Heart left ventricle (tissue), 16 donors: Measurements from ENCODE around the gene CDHR3. TPM values are rescaled to one million over a fixed set of nuclear protein-coding genes. Genes with fewer than 3 reads are reported as not detected.

Source experiments
- ATAC-seq, 4 donors: fragments of 200-7000 bp; cut with Tn5 transposase; one replicate each; pipeline ENCODE4 v1.9.1; 2020 to 2022; ENCODE audit warnings: moderate library complexity in 4 of 4, mild to moderate bottlenecking in 3 of 4, moderate number of reproducible peaks in 1 of 4
- DNase-seq, 5 donors: peaks; one replicate each; pipeline ENCODE4 v3.0.0-alpha.2; 2020
- H3K27ac ChIP-seq, 12 donors: fragments of 200-600 bp; sonication (generic) in 4 of 12; one replicate each; pipeline versions ENCODE4 v1.5.0 to v1.8.0; 2016 to 2022; ENCODE audit warnings: mild to moderate bottlenecking in 2 of 12
- H3K27me3 ChIP-seq, 9 donors: fragments of 200-600 bp; sonication (generic) in 2 of 9; one replicate each; pipeline versions ENCODE4 v1.5.1 to v1.8.0; 2016 to 2022; ENCODE audit warnings: mild to moderate bottlenecking in 3 of 9
- H3K36me3 ChIP-seq, 9 donors: fragments of 200-600 bp; sonication (generic) in 2 of 9; one replicate each; pipeline versions ENCODE4 v1.5.0 to v1.8.0; 2018 to 2022; ENCODE audit warnings: mild to moderate bottlenecking in 2 of 9
- H3K4me1 ChIP-seq, 12 donors: fragments of 200-600 bp; sonication (generic) in 4 of 12; one replicate each; pipeline versions ENCODE4 v1.5.0 to v1.8.0; 2016 to 2022; ENCODE audit warnings: mild to moderate bottlenecking in 3 of 12
- H3K4me3 ChIP-seq, 12 donors: fragments of 200-600 bp; sonication (generic) in 4 of 12; one replicate each; pipeline versions ENCODE4 v1.5.0 to v1.8.0; 2017 to 2022; ENCODE audit warnings: mild to moderate bottlenecking in 9 of 12, moderate library complexity in 4 of 12
- H3K9me3 ChIP-seq, 12 donors: fragments of 200-600 bp; sonication (generic) in 4 of 12; one replicate each; pipeline versions ENCODE4 v1.5.0 to v1.8.0; 2016 to 2022; ENCODE audit warnings: mild to moderate bottlenecking in 1 of 12
- POLR2A ChIP-seq, 2 donors: fragments of 450-650 bp; IDR thresholded peaks; one replicate each; pipeline ENCODE4 v1.6.1; 2017; ENCODE audit warnings: antibody characterized with exemption in 2 of 2, mild to moderate bottlenecking in 2 of 2, moderate library complexity in 2 of 2
- WGBS, 4 donors: extraction: QIAGEN DNeasy Blood & Tissue Kit in 2 of 4; methylation state at CpG; one replicate each; pipeline versions ENCODE4 v1.1.5 to v1.1.7; 2013 to 2018; 5-methylcytosine and 5-hydroxymethylcytosine counted together
- intact Hi-C, 10 donors: fragments of 100-400 bp; cut with DNase I; formaldehyde crosslinking; loops; one replicate each; pipeline versions ENCODE4 v1.11.1 to v1.14.2; 2022
- polyA plus RNA-seq, 2 donors: library from polyadenylated mRNA; stranded (reverse); fragments of 200-250 nt; gene quantifications; one replicate each; pipeline ENCODE4 v1.2.3, GENCODE V29; 2013
- total RNA-seq, 9 donors: library from RNA; depleted of rRNA in 2 of 9; stranded (reverse); fragments of >200 nt in 2 of 9; fragmentation: NEBNext Ultra II Directional in 3 of 9; extraction: Animal tissue kit (Norgen Biotek cat#: 25700) in 3 of 9; gene quantifications; one replicate each; pipeline versions ENCODE4 v1.1.0 to v1.2.4, GENCODE V29; 2016 to 2023
- TF ChIP-seq, protein P1 (sequence below), 12 donors: fragments of 200-600 bp; sonication (generic) in 4 of 12; IDR thresholded peaks; one replicate each; pipeline versions ENCODE4 v1.5.0 to v1.8.0; 2018 to 2022; ENCODE audit warnings: antibody characterized with exemption in 12 of 12, mild to moderate bottlenecking in 5 of 12
- donor health status: ischemic (EF 13 %, LVEDD 7.1; RV severe dilation, severe dysfunction).
- donor health status: healthy with polysubstance abuse.
- donor health status: DM: no; HTN: yes; CAD: no.
- donor health status: DM: no; HTN: no; CAD: no.
- donor health status: ischemic (EF 25% LVEDD 6.9; RV normal size, moderate dysfunction).
- donor health status: ischemic (EF 25% LVEDD 5.7; RV mildly dilated, moderate dysfunction).
- donor health status: healthy.
- donor health status: DM: yes; HTN: yes; CAD: no.
- donor health status: ischemic (EF 35%, LVEDD 5.7; RV mildly dilated, moderate dysfunction).
- donor health status: nonischemic (EF 11% LVEDD 7.7; RV severe dilation, severe dysfunction).
- donor health status: DM: yes; HTN: yes; CAD: no.
- donor health status: PGD.
- donor health status: ischemic (EF 29% LVEDD 5.4; RV normal size, mild dysfunction).
- donor health status: nonischemic (EF 23%, LVEDD 6.1; RV moderate dilation, normal function).

The CDHR3 gene
- total and polyA plus RNA-seq, 11 donors = 0.60 to 6.1 (median 1.4) TPM

DNA sequence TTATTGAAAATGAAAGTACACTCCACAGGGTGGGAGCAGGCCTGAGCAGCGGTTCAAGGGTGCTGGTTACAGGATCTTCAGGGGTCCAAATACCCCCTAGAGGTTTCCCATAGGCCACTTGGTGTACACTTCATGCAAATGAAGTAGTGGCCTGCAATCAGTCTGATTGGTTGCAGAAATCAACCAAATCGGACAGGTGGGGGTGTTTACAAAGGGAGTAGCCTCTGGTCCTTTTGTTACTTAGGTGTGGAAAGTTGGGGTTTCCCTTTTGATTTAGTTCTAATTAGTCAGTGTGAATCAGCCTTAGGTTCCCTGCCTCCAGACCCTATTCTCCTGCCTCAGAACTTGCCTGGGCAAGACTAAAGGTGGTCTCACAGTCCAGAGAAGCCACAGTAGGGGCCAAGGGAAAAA is 99.5 kb downstream of the CDHR3 start:
- H3K27me3 ChIP-seq = no peaks in the 10 kb centered on the region
- no peaks in the 10 kb centered on the region for H3K36me3 ChIP-seq
- peak overlapping the region in 1 of 12 donors; percentile 87 for H3K27ac ChIP-seq
- H3K4me3 ChIP-seq = no peak overlapping the region
- WGBS, 4 donors = 93 to 100% (median 93%) methylated on average over 2 of the region's 2 CpGs
- peaks cover 0 to 37% (median 26%) of the 10 kb centered on the region in 12 donors for H3K4me1 ChIP-seq
- ATAC-seq = no peak
- DNase-seq = no peak
- intact Hi-C loops = loop anchor here in 3 of 10 donors (5.0 to 10.0 kb wide), 2 partner anchors 50 to 222 kb away; partner anchors contain the start of genes NAMPT (in 2 of the 3) and SYPL1 (in 1 of the 3)
- no peak for TF ChIP-seq POLR2A (IDR thresholded peaks at IDR 0.05)
- TF ChIP-seq, protein P1, sequence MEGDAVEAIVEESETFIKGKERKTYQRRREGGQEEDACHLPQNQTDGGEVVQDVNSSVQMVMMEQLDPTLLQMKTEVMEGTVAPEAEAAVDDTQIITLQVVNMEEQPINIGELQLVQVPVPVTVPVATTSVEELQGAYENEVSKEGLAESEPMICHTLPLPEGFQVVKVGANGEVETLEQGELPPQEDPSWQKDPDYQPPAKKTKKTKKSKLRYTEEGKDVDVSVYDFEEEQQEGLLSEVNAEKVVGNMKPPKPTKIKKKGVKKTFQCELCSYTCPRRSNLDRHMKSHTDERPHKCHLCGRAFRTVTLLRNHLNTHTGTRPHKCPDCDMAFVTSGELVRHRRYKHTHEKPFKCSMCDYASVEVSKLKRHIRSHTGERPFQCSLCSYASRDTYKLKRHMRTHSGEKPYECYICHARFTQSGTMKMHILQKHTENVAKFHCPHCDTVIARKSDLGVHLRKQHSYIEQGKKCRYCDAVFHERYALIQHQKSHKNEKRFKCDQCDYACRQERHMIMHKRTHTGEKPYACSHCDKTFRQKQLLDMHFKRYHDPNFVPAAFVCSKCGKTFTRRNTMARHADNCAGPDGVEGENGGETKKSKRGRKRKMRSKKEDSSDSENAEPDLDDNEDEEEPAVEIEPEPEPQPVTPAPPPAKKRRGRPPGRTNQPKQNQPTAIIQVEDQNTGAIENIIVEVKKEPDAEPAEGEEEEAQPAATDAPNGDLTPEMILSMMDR (IDR thresholded peaks at IDR 0.05) = no peak
- H3K9me3 ChIP-seq = no peaks in the 10 kb centered on the region

DNA sequence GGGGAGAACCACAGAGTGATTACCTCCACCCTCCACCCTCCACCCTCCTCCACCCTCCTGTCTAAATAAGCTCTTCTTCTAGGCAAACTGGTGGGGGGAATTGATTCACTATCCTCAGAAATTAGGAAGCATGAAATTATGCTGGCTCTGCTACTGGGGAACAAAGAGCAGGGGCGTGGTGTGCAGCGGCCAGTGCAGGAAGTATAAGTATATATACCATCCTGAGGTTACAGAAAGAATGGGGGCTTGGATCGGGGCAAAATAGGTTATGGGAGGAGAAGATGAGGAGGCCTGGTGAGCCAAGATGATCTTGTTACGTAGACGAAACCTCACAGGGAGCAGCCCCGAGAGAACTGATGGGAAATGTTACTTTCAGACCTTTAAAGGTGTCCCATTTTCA is 100.0 kb downstream of the CDHR3 start:
- intact Hi-C loops = loop anchor here in 3 of 10 donors (5.0 to 10.0 kb wide), 2 partner anchors 49 to 222 kb away; partner anchors contain the start of genes NAMPT (in 2 of the 3) and SYPL1 (in 1 of the 3)
- no peak overlapping the region for H3K4me3 ChIP-seq
- H3K4me1 ChIP-seq = peaks cover 0 to 37% (median 26%) of the 10 kb centered on the region in 12 donors
- ATAC-seq (no peak), DNase-seq (no peak)
- H3K27me3 ChIP-seq = no peaks in the 10 kb centered on the region
- H3K9me3 ChIP-seq = no peaks in the 10 kb centered on the region
- TF ChIP-seq, protein P1 (IDR thresholded peaks at IDR 0.05) = no peak
- no peak for TF ChIP-seq POLR2A (IDR thresholded peaks at IDR 0.05)
- H3K36me3 ChIP-seq = no peaks in the 10 kb centered on the region
- 83 to 91% (median 86%) methylated on average over 6 of the region's 6 CpGs for WGBS, 4 donors
- peak overlapping the region in 1 of 12 donors; percentile 87 for H3K27ac ChIP-seq

DNA sequence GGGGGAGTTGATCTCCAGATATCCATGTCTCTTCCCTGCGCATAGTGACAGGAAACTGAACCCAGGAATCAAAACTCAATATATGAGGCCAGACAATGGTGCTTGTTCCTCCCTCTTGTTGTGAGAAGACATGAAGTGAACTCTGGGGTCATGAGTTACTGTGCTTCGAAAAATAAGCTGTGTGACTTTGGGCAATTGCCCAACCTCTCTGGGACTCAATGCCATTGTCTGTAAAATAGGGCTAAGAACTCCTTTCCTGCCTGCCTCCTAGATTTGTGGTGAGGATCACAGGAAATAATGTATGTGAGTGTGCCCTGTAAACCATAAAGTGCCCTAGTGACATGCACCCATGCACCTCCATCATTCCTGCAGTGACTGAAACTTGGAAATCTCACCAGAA is 100.6 kb downstream of the CDHR3 start:
- 55 to 77% (median 74%) methylated on average over 2 of the region's 2 CpGs for WGBS, 4 donors
- intact Hi-C loops = loop anchor here in 4 of 10 donors (2.0 to 10.0 kb wide), 4 partner anchors 47 to 221 kb away; partner anchors contain the start of genes NAMPT (in 2 of the 4) and SYPL1 (in 2 of the 4)
- Histone ChIP-seq H3K27me3 (no peaks in the 10 kb centered on the region), H3K4me3 (no peak overlapping the region), H3K36me3 (no peaks in the 10 kb centered on the region), H3K9me3 (no peaks in the 10 kb centered on the region), H3K4me1 (peaks cover 0 to 37% (median 24%) of the 10 kb centered on the region in 12 donors), H3K27ac (peak overlapping the region in 1 of 12 donors; percentile 87)
- no peak for TF ChIP-seq POLR2A (IDR thresholded peaks at IDR 0.05)
- TF ChIP-seq, protein P1 (IDR thresholded peaks at IDR 0.05) = no peak
- ATAC-seq (no peak), DNase-seq (no peak)

DNA sequence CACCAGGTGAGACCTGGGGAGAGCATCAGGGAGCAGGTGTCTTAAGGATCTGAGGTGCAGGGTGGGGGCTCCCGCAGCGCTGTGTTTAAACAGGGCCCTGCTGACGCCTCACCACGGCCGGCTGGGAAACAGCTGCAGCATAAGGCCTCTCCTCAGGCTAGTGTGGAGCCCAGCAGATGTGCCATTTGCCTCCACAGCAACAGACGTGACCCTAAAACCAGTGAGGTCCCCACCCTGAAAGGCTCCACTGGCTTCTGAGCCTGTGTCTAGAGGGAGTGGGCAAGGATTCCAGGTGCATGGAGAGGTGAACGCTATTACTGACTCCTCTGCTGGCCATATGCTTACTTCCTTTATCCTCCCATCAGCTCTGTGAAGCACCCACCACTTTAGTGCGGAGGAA is 101.3 kb downstream of the CDHR3 start:
- 79 to 87% (median 86%) methylated on average over 8 of the region's 8 CpGs for WGBS, 4 donors
- Histone ChIP-seq H3K9me3 (no peaks in the 10 kb centered on the region), H3K27ac (peak overlapping the region; percentile 65 to 96 (median 86)), H3K4me3 (no peak overlapping the region), H3K4me1 (peaks cover 0 to 33% (median 29%) of the 10 kb centered on the region in 12 donors), H3K27me3 (no peaks in the 10 kb centered on the region), H3K36me3 (no peaks in the 10 kb centered on the region)
- intact Hi-C loops = loop anchor here in 4 of 10 donors (2.0 to 10.0 kb wide), 4 partner anchors 46 to 220 kb away; partner anchors contain the start of genes NAMPT (in 2 of the 4) and SYPL1 (in 2 of the 4)
- no peak for DNase-seq
- ATAC-seq = no peak
- TF ChIP-seq POLR2A (IDR thresholded peaks at IDR 0.05) = no peak
- TF ChIP-seq, protein P1 (IDR thresholded peaks at IDR 0.05) = no peak
